Esophagus muscularis mucosa (tissue), 3 donors: ENCODE results near the gene PGAP3.

Experiments
- POLR2A ChIP-seq: fragments of 450-650 bp; IDR thresholded peaks from one replicate; pipeline ENCODE4 v1.6.1; 2017; ENCODE audit warnings: antibody characterized with exemption, moderate library complexity, mild to moderate bottlenecking, low read depth
- TF ChIP-seq, protein P1 (sequence below), 3 experiments: fragments of 200-600 bp in 2 of 3; fragments of 450-650 bp in 1 of 3; sonication (generic) in 2 of 3; IDR thresholded peaks; one replicate each; pipeline ENCODE4 v1.5.1; 2017 to 2019; ENCODE audit warnings: antibody characterized with exemption in 3 of 3, mild to moderate bottlenecking in 2 of 3, moderate library complexity in 1 of 3

DNA sequence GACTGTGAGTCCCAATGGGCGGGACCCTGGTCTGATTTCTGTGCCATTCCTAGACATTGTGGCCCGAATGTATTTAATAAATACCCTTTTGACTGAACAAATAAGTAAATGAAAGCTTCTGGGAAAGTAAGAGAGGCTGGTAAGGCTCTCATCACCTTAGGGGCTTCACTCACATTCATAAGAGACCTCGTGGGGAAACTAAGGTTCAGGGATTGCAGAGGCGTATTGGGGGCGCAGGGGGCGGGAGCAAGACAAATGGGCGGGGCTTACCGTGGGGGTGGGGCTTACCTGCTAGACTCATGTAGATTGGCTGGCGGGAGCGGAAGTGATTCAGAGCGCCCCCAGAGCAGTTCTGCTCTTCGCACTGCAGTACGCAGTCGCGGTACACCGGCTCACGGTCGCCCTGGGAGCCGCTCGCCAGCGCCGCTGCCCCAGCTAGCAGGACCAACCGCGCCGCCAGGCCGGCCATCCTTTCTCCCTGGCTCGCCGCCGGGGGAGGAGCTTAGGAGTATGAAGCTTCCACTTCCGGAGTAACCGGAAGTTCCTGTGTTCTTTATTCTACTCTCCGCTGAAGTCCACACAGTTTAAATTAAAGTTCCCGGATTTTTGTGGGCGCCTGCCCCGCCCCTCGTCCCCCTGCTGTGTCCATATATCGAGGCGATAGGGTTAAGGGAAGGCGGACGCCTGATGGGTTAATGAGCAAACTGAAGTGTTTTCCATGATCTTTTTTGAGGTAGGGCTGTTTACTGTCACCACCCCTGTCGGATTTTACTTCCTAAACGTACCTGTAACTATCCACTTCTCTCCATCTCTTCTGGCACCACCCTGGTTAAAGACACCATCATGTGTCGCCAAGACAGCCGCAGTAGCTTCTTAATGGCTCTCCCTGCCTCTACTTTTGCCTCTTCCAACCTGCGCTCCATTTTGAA is at the start of gene PGAP3:
- no peak for TF ChIP-seq POLR2A
- TF ChIP-seq, protein P1, sequence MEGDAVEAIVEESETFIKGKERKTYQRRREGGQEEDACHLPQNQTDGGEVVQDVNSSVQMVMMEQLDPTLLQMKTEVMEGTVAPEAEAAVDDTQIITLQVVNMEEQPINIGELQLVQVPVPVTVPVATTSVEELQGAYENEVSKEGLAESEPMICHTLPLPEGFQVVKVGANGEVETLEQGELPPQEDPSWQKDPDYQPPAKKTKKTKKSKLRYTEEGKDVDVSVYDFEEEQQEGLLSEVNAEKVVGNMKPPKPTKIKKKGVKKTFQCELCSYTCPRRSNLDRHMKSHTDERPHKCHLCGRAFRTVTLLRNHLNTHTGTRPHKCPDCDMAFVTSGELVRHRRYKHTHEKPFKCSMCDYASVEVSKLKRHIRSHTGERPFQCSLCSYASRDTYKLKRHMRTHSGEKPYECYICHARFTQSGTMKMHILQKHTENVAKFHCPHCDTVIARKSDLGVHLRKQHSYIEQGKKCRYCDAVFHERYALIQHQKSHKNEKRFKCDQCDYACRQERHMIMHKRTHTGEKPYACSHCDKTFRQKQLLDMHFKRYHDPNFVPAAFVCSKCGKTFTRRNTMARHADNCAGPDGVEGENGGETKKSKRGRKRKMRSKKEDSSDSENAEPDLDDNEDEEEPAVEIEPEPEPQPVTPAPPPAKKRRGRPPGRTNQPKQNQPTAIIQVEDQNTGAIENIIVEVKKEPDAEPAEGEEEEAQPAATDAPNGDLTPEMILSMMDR (IDR thresholded peaks at IDR 0.05) = peak in 1 of 3 experiments; percentile 22
